ENCODE measurements around the gene SRXN1.

SRXN1 gene

GRCh38 chr20:603116-603640, 49.8 kb downstream of the SRXN1 start:
- TF ChIP-seq FOXP2 (optimal IDR thresholded peaks at IDR 0.05; ENCODE audit: borderline replicate concordance, extremely low read depth, extremely low read length, insufficient read depth), result no peak
- TF ChIP-seq REST (IDR thresholded peaks at IDR 0.05; ENCODE audit: insufficient read depth in 1 of 2, low read depth in 2 of 2, low read length in 2 of 2), result no peak
- no peak for TF ChIP-seq POLR2AphosphoS5 (IDR thresholded peaks at IDR 0.05; ENCODE audit: low read depth, low read length)
- no peak for TF ChIP-seq TAF1 (IDR thresholded peaks at IDR 0.05; ENCODE audit: borderline replicate concordance, insufficient read depth, low read length)
- no peak for TF ChIP-seq SIN3A (IDR thresholded peaks at IDR 0.05; ENCODE audit: borderline replicate concordance, insufficient read depth, low read length)

- TF ChIP-seq POLR2AphosphoS5 (IDR thresholded peaks at IDR 0.05; ENCODE audit: low read depth, low read length), result no peak
- TF ChIP-seq FOXP2 (optimal IDR thresholded peaks at IDR 0.05; ENCODE audit: borderline replicate concordance, extremely low read depth, extremely low read length, insufficient read depth), result no peak
- TF ChIP-seq SIN3A (IDR thresholded peaks at IDR 0.05; ENCODE audit: borderline replicate concordance, insufficient read depth, low read length), result no peak
- TF ChIP-seq REST (IDR thresholded peaks at IDR 0.05; ENCODE audit: insufficient read depth in 1 of 2, low read depth in 2 of 2, low read length in 2 of 2), result no peak
- no peak for TF ChIP-seq TAF1 (IDR thresholded peaks at IDR 0.05; ENCODE audit: borderline replicate concordance, insufficient read depth, low read length)
Observed at GRCh38 chr20:602111-602970, 50.7 kb downstream of the SRXN1 start.

GRCh38 chr20:600736-601135, 52.3 kb downstream of the SRXN1 start:
- TF ChIP-seq SIN3A (IDR thresholded peaks at IDR 0.05; ENCODE audit: borderline replicate concordance, insufficient read depth, low read length) (no peak), REST (IDR thresholded peaks at IDR 0.05; ENCODE audit: insufficient read depth in 1 of 2, low read depth in 2 of 2, low read length in 2 of 2) (no peak), FOXP2 (optimal IDR thresholded peaks at IDR 0.05; ENCODE audit: borderline replicate concordance, extremely low read depth, extremely low read length, insufficient read depth) (no peak), POLR2AphosphoS5 (IDR thresholded peaks at IDR 0.05; ENCODE audit: low read depth, low read length) (no peak), TAF1 (IDR thresholded peaks at IDR 0.05; ENCODE audit: borderline replicate concordance, insufficient read depth, low read length) (no peak)

GRCh38 chr20:600141-600540, 52.9 kb downstream of the SRXN1 start:
- TF ChIP-seq FOXP2 (optimal IDR thresholded peaks at IDR 0.05; ENCODE audit: borderline replicate concordance, extremely low read depth, extremely low read length, insufficient read depth) (no peak), TAF1 (IDR thresholded peaks at IDR 0.05; ENCODE audit: borderline replicate concordance, insufficient read depth, low read length) (no peak), POLR2AphosphoS5 (IDR thresholded peaks at IDR 0.05; ENCODE audit: low read depth, low read length) (no peak), SIN3A (IDR thresholded peaks at IDR 0.05; ENCODE audit: borderline replicate concordance, insufficient read depth, low read length) (no peak), REST (IDR thresholded peaks at IDR 0.05; ENCODE audit: insufficient read depth in 1 of 2, low read depth in 2 of 2, low read length in 2 of 2) (no peak)
